Right lobe of liver (tissue), 4 donors: ENCODE results near the gene CCDC83.

Experiments used
- POLR2A ChIP-seq: fragments of 450-650 bp; IDR thresholded peaks from one replicate; pipeline ENCODE4 v1.6.1; 2017; ENCODE audit warnings: antibody characterized with exemption, mild to moderate bottlenecking
- TF ChIP-seq, protein P1 (sequence below), 4 donors: fragments of 200-600 bp in 3 of 4; fragments of 450-650 bp in 1 of 4; IDR thresholded peaks; one replicate each; pipeline versions ENCODE4 v1.5.1 to v1.8.0; 2016 to 2022; ENCODE audit warnings: antibody characterized with exemption in 4 of 4, mild to moderate bottlenecking in 2 of 4
- donor health status: DM: no; HTN: no; CAD: no.
- donor health status: DM: no; HTN: no; CAD: no.
- donor health status: DM: no; HTN: yes; CAD: no.

DNA sequence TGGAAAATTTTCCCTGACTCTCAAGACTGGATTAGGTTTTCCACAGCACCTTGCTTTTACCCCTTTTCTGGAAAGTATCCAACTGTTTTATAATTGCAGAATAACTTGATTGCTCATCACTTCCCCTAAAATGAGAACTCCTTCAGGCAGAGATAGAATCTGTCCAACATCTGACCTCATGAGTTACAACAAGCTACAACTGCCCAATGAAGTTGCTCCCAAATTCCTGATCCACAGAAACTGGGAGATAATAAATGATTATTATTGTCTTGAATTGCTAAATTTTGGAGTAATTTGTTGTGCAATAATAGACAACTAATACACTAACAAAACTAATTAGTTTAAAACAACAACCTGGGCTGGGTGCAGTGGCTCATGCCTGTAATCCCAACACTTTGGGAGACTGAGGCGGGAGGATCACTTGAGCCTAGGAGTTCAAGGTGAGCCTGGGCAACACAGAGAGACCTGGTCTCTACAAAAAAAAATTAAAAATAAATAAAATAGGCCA lies 10.0 kb upstream of the CCDC83 start:
- TF ChIP-seq POLR2A: no peak
- TF ChIP-seq, protein P1, sequence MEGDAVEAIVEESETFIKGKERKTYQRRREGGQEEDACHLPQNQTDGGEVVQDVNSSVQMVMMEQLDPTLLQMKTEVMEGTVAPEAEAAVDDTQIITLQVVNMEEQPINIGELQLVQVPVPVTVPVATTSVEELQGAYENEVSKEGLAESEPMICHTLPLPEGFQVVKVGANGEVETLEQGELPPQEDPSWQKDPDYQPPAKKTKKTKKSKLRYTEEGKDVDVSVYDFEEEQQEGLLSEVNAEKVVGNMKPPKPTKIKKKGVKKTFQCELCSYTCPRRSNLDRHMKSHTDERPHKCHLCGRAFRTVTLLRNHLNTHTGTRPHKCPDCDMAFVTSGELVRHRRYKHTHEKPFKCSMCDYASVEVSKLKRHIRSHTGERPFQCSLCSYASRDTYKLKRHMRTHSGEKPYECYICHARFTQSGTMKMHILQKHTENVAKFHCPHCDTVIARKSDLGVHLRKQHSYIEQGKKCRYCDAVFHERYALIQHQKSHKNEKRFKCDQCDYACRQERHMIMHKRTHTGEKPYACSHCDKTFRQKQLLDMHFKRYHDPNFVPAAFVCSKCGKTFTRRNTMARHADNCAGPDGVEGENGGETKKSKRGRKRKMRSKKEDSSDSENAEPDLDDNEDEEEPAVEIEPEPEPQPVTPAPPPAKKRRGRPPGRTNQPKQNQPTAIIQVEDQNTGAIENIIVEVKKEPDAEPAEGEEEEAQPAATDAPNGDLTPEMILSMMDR (IDR thresholded peaks at IDR 0.05): no peak
